HL-60 (cell line): ENCODE data around the gene PGRMC1.
"Not testable (repeated sequence)": the region's sequence is repeated elsewhere in the genome, so short reads cannot be mapped to it uniquely, and the experiment has no call there.

ENCODE experiments used
- DNase-seq, 2 experiments: peaks; one replicate each; pipeline ENCODE4 v3.0.0-alpha.2; 2010 to 2020; ENCODE audit warnings: low read depth in 1 of 2, low spot score in 1 of 2
- H3K27ac ChIP-seq: fragments of 250-450 bp; sonication (Bioruptor Pico); replicated peaks from 2 replicates; pipeline ENCODE4 v1.5.1; 2020; ENCODE audit warnings: mild to moderate bottlenecking, moderate library complexity
- H3K27me3 ChIP-seq: fragments of 250-450 bp; sonication (Bioruptor Pico); 2 replicates; pipeline ENCODE4 v1.5.1; 2021; ENCODE audit warnings: mild to moderate bottlenecking, moderate library complexity; ENCODE audit not compliant: insufficient read depth, poor library complexity, severe bottlenecking
- H3K4me3 ChIP-seq: replicated peaks from 2 replicates; pipeline ENCODE4 v1.5.1; 2011; ENCODE audit warnings: mild to moderate bottlenecking, control low read depth, low read length; ENCODE audit not compliant: insufficient read depth
- CTCF ChIP-seq: IDR thresholded peaks from one replicate; pipeline ENCODE4 v1.5.1; 2011; ENCODE audit warnings: low read length, control low read depth, inconsistent platforms; ENCODE audit not compliant: insufficient read depth
- GABPA ChIP-seq: IDR thresholded peaks from 2 replicates; pipeline ENCODE4 v1.6.1; 2012; ENCODE audit warnings: low read depth
- POLR2AphosphoS5 ChIP-seq: IDR thresholded peaks from 2 replicates; pipeline ENCODE4 v1.6.1; 2012; ENCODE audit warnings: low read depth
- REST ChIP-seq: IDR thresholded peaks from 2 replicates; pipeline ENCODE4 v1.6.1; 2012; ENCODE audit warnings: low read depth; ENCODE audit not compliant: insufficient replicate concordance
- SPI1 ChIP-seq: IDR thresholded peaks from 2 replicates; pipeline ENCODE4 v1.6.1; 2012; ENCODE audit warnings: low read depth, mild to moderate bottlenecking, borderline replicate concordance

Gene PGRMC1

GRCh38 chrX:119206203-119206602 lies 29.9 kb upstream of the PGRMC1 start:
- peaks cover 3% of the 10 kb centered on the region for H3K27me3 ChIP-seq
- no peak for DNase-seq
- no peak overlapping the region for H3K27ac ChIP-seq
- H3K4me3 ChIP-seq: no peak overlapping the region
- no peak for TF ChIP-seq GABPA

GRCh38 chrX:119207483-119207882 lies 28.6 kb upstream of the PGRMC1 start:
- H3K4me3 ChIP-seq, H3K27ac ChIP-seq, DNase-seq, H3K27me3 ChIP-seq: not testable (repeated sequence)

- Histone ChIP-seq H3K27ac (no peak overlapping the region), H3K4me3 (no peak overlapping the region), H3K27me3 (peaks cover 3% of the 10 kb centered on the region)
- TF ChIP-seq SPI1: no peak
- DNase-seq: no peak
These were observed 27.6 kb upstream of the PGRMC1 start for GRCh38 chrX:119208401-119209057.

GRCh38 chrX:119210931-119211648 lies 25.0 kb upstream of the PGRMC1 start:
- not testable (repeated sequence) for DNase-seq, H3K27ac ChIP-seq, H3K27me3 ChIP-seq, H3K4me3 ChIP-seq

GRCh38 chrX:119211649-119212014 lies 24.5 kb upstream of the PGRMC1 start:
- Histone ChIP-seq H3K27me3 (no peaks in the 10 kb centered on the region), H3K27ac (no peak overlapping the region), H3K4me3 (no peak overlapping the region)
- no peak for TF ChIP-seq CTCF
- TF ChIP-seq REST: no peak
- no peak for TF ChIP-seq GABPA
- no peak for TF ChIP-seq POLR2AphosphoS5
- no peak for TF ChIP-seq SPI1
- no peak for DNase-seq

- TF ChIP-seq CTCF (no peak), SPI1 (no peak), POLR2AphosphoS5 (no peak), GABPA (no peak), REST (no peak)
- DNase-seq: no peak
These were observed 17.9 kb upstream of the PGRMC1 start for GRCh38 chrX:119218198-119218597.

More at GRCh38 chrX:119218198-119218597, 17.9 kb upstream of the PGRMC1 start:
- Histone ChIP-seq H3K4me3 (no peak overlapping the region), H3K27me3 (no peaks in the 10 kb centered on the region), H3K27ac (no peak overlapping the region)
